Activated CD4-positive, alpha-beta T cell treated with anti-CD3 and anti-CD28 coated beads for 24 hours (primary cell): Measurements from ENCODE around the gene STK40.

Experiments
- DNase-seq, 2 donors: peaks; one replicate each; pipeline ENCODE4 v3.0.0-alpha.2; 2020; ENCODE audit warnings: low read depth in 2 of 2

STK40 gene

DNA sequence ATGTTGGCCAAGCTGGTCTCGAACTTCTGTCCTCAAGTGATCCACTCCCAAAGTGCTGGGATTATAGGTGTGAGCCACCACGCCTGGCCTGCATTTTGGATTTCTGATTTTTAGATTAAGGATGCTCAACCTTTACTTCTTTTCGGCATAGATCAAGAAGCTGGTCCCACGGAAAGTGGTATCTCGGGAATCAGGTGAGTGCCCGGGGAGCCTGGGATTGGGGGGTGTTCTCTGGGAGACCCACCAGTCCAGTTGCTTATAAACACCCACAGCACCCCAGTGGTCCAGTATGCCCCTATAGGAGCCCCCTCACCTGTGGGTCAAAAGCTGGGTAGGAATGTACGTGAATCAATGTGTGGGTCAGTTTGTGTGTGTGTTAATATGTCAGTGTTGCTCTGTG is 76.3 kb downstream of the STK40 start:
- DNase-seq, result no peak

DNA sequence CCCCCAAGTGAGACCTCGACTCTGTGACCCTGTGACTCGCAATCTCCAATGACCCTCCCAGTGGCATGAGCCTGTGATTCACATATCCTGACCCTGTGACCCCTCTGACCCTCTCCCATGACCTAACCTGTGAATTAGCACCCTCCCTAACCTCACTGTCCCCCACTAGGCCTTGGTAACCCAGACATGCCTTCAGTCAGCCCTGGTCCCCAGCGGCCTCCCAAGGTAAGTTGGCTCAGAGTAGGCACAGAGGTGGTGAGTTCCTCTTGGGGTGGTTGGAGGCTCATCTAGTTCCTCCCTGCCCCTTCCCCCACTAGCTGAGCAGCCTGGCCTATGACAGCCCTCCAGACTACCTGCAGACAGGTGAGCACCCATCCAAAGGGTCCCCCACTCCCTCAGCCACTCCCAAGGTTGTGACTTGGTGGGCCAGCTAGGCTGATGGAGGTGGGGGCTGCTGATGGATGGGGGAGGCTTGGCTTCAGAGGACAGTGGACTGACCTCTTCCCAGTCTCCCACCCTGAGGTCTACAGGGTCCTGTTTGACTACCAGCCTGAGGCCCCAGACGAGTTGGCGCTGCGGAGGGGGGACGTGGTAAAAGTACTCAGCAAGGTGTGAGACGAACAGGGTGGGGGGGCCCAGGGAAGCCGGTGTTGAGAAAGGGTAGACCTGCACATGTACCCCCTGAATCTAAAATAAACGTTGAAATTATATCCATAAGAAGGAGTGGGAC is 78.0 kb downstream of the STK40 start:
- no peak for DNase-seq

DNA sequence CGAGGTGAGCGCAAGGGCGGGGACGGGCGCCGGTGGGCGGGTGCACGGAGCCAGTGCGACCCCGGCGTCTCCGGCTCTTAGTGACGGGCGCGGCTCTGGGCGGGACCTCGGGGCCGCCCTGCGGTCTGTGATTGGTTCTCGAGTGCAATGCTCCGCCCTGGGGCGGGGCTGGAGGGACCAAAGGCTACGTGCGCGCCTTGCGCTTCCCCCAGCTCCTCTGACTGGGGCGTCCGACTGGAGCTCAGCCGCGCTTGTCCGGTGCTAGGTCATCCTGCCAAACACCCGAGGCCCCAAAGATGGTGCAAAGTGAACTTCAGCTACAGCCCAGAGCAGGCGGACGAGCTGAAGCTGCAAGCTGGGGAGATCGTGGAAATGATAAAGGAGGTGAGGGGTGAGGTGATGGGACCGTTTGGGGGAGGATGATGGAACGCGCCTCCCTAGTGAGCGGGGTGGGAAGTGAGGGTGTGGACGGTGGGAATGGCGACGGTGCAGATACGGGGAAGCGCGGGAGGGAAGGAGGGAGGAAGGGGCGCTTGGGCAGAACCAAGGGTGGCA is 78.7 kb downstream of the STK40 start:
- DNase-seq, result peak; percentile 83 to 87

DNA sequence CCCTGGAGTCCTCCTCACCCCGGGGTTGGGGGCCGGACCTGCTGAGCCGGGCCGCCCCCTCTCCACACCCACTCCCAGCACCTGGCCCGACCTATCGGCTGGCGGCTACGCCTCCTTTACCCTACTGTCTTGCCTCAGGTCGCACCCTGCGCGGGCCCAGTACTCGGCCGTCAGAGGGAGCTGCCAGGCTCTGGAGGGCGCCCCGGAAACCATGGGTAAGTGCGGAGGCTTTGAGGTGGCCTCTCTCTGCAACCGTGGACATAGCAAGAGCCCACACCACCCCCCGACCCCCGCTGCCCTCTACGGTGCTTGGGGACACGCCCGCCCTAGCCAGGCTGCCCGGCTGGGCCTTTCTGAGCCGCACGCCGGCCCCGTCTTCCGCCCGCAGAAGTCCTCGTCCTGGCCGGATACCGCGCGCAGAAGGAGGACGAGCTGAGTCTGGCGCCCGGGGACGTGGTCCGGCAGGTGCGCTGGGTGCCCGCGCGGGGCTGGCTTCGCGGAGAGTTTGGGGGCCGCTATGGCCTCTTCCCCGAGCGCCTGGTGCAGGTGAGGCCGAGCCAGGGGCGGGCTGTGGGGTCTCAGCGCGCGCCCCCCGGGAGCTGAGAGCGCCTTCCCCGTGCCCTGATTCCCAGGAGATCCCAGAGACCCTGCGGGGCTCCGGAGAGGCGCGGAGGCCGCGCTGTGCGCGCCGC is 79.4 kb downstream of the STK40 start, which contains the start of gene SH3D21:
Gene SH3D21 (plus strand): TSS at position 159 of the 692 bp plus-strand sequence. CDS start 53 bp downstream, at position 212.
- no peak for DNase-seq

DNA sequence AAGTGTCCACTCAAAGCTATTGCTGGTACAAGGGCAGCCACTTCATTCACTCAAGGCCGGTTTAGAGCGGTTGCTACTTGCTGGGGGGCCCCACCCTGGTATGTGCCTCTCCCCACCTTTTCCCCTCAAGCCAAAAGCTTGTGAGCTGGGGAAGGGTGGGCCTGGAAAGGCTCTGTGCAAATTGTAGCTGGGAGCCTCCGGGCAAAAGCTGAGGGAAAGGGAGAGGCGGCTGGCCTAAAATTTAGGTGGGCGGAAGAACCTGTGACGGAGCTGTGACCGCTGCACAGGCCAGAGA is 79.9 kb downstream of the STK40 start:
- no peak for DNase-seq

DNA sequence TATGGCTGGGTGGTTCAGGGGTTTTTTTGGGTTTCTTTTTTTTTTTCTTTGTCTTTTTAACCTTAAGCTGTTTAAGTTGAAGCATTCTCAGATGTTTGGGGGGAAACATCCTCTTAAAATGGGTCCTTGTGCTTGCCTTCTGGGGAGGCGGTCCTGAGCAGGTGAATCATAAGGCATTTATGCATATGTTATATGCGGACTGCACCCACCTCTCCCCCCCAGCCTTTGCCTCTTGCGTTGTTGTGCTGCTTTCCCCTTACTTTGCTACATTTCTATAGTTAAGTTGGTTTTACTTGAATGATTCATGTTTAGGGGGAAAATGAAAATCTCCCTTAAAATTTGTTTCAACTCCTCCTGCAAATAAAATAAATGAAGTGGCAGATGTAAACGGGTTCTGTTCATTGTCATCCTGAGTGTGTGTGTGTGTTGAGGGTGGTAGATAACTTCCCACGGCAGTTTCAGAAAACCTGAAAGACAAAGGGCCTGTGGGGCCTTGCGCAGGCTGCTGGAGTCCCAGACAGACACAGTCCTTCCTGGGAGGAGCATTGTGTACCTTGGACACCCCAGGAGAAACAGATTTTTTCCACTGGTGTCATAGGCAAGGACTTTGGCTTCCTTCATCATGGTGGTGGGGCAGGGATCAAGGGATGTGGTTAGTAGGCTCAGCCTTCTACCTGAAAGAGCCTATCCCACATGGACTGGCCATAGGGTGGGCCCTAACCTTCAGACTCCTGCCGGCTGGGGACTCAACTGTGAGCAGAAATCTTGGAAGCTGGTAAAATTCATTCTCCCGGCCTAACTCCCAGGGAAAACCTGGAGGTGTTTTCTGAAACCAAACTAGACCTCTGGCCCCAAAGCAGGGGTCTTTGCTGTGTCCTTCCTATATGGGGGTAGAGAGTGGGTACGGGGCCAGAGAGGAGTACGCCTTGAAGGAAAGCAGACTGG is 80.5 kb downstream of the STK40 start:
- no peak for DNase-seq

DNA sequence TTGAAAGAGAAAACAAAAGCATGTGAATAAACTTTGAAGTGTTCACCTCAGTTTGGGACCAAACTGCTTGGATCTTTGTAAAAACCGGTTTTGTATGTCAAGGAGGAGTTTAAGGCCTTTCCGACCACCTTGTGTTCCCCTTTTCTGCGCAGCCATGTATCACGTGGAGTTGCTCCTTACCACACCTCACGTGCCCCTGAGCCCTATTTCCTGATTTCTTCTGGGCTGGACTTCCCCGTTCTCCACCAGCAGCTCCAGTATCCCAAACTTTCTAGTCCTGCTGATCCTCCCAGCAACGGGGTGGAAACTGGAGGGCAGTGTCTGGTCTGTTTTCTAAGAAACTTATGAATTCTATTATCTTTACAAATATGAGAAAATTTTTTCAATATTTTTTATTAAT is 81.2 kb downstream of the STK40 start:
- DNase-seq, result no peak

DNA sequence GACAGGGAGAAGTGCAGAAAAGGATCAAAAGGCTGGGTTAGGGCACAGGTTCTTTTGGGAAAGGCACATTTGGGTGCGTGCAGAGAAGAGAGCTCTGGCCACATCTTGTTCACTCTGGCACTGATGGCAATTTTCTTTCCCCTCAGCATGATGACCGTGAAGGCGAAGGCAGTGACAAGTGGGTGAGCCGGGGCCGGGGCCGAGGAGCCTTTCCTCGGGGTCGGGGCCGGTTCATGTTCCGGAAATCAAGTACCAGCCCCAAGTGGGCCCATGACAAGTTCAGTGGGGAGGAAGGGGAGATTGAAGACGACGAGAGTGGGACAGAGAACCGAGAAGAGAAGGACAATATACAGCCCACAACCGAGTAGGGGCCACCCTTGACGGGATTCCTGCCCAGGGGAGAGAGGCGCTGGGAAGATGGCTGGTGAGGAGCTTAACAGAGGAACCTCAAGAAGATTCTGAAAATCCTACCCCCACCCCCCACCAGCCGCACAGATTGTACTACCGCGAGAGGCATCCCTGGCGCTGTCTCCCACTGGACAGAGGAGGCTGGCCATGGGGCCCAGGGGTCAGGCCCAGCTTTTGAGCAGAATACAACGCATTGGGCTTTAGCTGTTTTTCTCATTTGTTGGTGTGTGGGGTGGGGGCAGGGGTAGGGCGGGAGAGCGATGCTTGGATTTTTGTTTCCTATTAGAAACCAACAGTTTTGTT is 81.9 kb downstream of the STK40 start:
- no peak for DNase-seq

DNA sequence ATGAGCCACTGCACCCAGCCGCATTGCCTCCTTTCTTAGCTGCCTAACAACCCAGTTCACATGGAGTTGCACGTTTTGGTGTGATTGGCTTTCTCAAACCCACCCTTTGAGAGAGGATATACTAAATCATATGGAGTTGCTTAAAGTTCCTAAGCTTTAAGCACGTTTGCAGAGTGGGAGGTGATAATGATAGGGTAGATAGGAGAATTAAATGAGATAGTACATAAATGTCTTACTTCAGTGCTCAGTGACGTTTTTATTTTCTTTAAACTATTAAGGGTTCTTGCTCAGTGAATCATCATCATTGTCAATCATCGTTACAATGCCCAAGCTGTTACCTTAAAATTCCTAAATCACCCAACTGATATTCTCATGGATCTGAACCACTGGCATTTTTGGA is 82.5 kb downstream of the STK40 start:
- DNase-seq, result no peak

DNA sequence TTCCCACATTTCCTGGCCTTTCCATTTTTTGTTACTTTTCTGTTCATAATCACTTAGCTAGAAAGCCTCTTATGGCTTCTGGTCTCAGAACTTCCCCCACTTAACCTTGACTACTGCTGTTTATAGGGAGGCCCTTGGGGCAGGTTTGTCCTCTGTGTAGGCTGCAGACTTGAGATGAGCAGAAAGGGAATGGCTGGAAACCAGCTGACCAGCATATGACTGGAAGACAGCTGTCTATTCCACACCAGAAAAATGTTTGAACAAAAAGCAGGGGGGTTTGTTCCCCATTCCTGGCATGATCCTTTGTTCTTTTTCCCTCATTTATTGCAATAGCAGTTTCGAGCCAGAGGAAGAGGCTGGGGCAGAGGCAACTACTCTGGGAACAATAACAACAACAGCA is 84.5 kb downstream of the STK40 start:
- no peak for DNase-seq

DNA sequence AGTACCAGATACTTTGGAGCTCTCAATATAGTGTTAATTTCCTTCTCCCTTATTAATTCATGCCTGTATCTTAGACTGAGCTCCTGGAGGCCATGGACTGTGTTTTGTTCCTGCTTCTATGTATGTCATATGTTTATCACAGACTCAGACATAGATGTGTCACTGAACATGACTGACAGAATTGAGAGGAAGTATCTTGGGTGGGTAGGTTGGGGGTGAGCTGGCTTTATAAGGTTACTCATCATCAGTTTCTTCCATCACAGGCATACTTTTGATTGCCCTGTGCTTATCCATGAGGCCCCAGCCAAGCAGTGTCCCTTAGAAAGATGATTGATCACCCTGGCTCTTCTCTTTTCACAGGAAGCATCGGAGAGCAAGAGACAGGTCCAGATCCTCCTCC is 85.2 kb downstream of the STK40 start:
- no peak for DNase-seq

DNA sequence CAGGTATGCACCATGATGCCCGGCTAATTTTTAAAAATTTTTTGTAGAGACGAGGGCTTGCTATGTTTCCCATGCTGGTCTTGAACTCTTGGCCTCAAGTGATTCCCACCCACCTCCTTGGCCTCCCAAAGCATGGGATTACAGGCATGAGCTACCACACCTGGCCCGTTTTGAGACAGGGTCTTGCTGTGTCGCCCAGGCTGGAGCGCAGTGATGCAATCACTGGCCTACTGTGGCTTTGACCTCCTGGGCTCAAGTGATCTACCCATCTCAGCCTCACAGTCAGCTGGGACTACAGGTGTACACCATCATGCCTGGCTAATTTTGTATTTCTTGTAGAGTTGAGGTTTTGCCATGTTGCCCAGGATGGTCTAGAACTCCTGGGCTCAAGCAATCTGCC is 87.1 kb downstream of the STK40 start:
- DNase-seq, result no peak

DNA sequence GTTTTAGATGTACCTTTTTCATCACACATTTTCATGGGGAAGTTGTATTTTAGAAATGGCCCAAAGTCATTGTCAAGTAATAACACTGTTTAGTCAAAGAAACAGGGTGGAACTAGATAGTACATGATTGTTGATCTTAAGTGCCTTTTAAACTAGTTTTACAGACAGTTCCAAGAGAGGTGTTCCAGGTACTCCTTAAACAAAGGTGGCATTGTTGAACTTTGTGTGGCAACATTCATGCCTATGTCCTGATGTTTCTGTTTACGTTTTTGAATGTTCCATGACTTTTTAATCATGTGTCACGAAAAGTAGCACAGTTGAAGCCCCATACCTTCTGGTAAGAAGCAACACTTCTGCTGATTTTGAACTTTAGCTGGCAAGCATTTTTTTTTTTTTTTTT is 88.7 kb downstream of the STK40 start:
- no peak for DNase-seq

DNA sequence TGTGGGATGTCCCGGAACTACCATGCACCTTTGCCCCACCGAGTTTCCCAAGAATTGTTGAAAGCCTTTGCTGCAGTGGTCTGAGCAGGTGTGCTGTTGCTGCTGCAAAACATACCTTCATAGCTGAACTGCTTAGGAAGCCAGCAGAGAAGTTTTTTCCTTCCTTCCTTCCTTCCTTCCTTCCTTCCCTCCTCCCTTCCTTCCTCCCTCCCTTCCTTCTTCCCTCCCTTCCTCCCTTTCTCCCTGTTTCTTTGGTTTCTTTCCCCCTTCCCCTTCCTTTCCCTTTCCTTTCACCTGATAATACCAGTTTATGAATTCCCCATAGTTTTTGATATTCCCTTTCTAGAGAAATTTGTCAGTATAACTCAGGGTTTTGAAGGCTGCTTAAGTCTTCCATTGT is 90.3 kb downstream of the STK40 start:
- no peak for DNase-seq
